Measurements from ENCODE around the gene CYLD. TPM values are rescaled to one million over a fixed set of nuclear protein-coding genes. Genes with fewer than 3 reads are reported as not detected.

CYLD gene
- total and polyA plus RNA-seq, 2 of the 4 experiments (the other 2 are of a cell fraction) = 16.2 to 37.3 TPM

DNA sequence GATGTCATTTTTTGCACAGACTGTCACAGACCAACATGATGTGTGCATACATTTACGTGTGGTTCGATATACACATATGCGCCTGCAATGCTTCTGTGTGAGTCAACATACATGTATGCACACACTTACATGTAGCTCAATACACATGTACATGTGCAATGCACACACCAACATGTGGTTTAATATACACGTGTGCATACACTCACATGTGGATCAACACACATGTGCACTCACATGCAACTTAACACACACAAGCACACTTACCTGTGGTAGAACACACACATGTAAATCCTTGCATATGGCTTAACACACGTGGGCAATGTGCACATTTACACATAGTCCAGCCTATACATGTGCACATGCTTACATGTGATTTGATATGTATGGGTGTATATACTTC lies 97.5 kb downstream of the CYLD start:
- BruUV-seq (replicated peaks) = no TSS peak
- Histone ChIP-seq H4K20me1 (ENCODE audit: insufficient read depth, low read length) (no peaks in the 10 kb centered on the region), H2AFZ (replicated peaks; ENCODE audit: low read length, poor library complexity) (no peak overlapping the region), H3K27me3 (ENCODE audit: control insufficient read depth, insufficient read depth, low read length) (peaks cover 27% of the 10 kb centered on the region), H3K9me1 (ENCODE audit: insufficient read depth, low read length) (no peaks in the 10 kb centered on the region), H3K4me1 (ENCODE audit: control insufficient read depth, insufficient read depth, low read length) (no peaks in the 10 kb centered on the region; the same call in 1 of the 2 replicates), H3K23ac (ENCODE audit: low read depth, low read length) (no peak overlapping the region), H3K9ac (ENCODE audit: low read depth, low read length) (no peak overlapping the region), H2BK20ac (ENCODE audit: low read depth, low read length) (no peak overlapping the region), H3K9me3 (ENCODE audit: control insufficient read depth, insufficient read depth, low read length) (no peaks in the 10 kb centered on the region; the same call in 1 of the 2 replicates), H4K5ac (ENCODE audit: low read depth, low read length) (no peak overlapping the region), H2BK120ac (ENCODE audit: low read depth, low read length) (no peak overlapping the region), H3K14ac (replicated peaks; ENCODE audit: low read depth, low read length) (no peak overlapping the region), H3K18ac (ENCODE audit: low read depth, low read length) (no peak overlapping the region), H3K27ac (ENCODE audit: insufficient read depth, low read length) (no peak overlapping the region), H3K4me2 (ENCODE audit: low read depth, low read length) (no peak overlapping the region), H2AK9ac (replicated peaks; ENCODE audit: low read depth, low read length, poor library complexity) (no peak overlapping the region), H3K56ac (ENCODE audit: extremely low read depth, insufficient read depth, low read length) (no peak overlapping the region), H2AK5ac (ENCODE audit: low read depth, low read length) (no peak overlapping the region), H3K4me3 (ENCODE audit: insufficient read depth, low read depth, low read length) (no peak overlapping the region), H3K36me3 (ENCODE audit: control insufficient read depth, insufficient read depth, low read length) (no peaks in the 10 kb centered on the region), H2BK15ac (ENCODE audit: low read depth, low read length) (no peak overlapping the region), H3K4ac (ENCODE audit: low read depth, low read length) (no peak overlapping the region), H4K91ac (ENCODE audit: insufficient read depth, low read depth, low read length) (no peak overlapping the region), H4K8ac (ENCODE audit: low read depth in 2 of 2, low read length in 2 of 2) (no peak overlapping the region), H2BK5ac (ENCODE audit: low read depth, low read length, poor library complexity, severe bottlenecking) (no peak overlapping the region), H3K79me1 (ENCODE audit: low read depth in 1 of 2, low read length in 2 of 2) (no peaks in the 10 kb centered on the region)
- ChIA-PET POLR2A (ENCODE audit: unreplicated experiment) (no interaction called here), CTCF (no interaction called here)
- in situ Hi-C loops (cut with MboI; ENCODE audit: low sequenced_read_pairs) = no loop called here
- TF ChIP-seq BHLHE40 (IDR thresholded peaks at IDR 0.05; ENCODE audit: low read depth, low read length) = no peak
- DNase-seq (no peak), ATAC-seq (ENCODE audit: low read depth) (no peak)
- dilution Hi-C loops (cut with HindIII; ENCODE audit: low sequenced_read_pairs, unreplicated experiment) = no loop called here
- intact Hi-C loops (cut with micrococcal nuclease) = no loop called here
- 81% methylated on average over 3 of the region's 5 CpGs; no CpG with 5 or more reads in 1 of the 2 experiments for WGBS, 2 experiments (ENCODE audit: extremely low coverage in 2 of 2, insufficient read length in 1 of 2)

All from IMR-90 (cell line).